Cortex of kidney (tissue), 1 donor: ENCODE results near the gene MPI.
"Not testable (repeated sequence)": the region's sequence is repeated elsewhere in the genome, so short reads cannot be mapped to it uniquely, and the experiment has no call there.

Source experiments
- DNase-seq: peaks from one replicate; lab custom pipeline; 2025; lab: John Stamatoyannopoulos, UW

MPI gene

GRCh38 chr15:74891469-74891868 lies 1.6 kb downstream of the MPI start:
- DNase-seq = no peak

- DNase-seq = no peak
Measured at GRCh38 chr15:74892313-74892712, 2.5 kb downstream of the MPI start.

DNA sequence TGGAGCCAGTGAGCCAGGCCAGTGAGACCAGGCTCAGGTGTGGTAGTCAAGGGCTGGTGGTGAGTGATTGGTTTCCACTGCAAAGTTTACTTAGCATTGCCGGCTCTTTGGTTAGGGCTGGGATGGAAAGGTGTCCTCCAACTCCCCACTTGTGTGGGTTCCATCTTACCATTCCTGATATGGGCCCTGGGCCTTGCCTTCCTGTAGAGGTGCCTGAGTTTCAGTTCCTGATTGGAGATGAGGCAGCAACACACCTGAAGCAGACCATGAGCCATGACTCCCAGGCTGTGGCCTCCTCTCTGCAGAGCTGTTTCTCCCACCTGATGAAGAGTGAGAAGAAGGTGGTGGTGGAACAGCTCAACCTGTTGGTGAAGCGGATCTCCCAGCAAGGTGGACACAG lies 3.1 kb downstream of the MPI start:
- no peak for DNase-seq

DNA sequence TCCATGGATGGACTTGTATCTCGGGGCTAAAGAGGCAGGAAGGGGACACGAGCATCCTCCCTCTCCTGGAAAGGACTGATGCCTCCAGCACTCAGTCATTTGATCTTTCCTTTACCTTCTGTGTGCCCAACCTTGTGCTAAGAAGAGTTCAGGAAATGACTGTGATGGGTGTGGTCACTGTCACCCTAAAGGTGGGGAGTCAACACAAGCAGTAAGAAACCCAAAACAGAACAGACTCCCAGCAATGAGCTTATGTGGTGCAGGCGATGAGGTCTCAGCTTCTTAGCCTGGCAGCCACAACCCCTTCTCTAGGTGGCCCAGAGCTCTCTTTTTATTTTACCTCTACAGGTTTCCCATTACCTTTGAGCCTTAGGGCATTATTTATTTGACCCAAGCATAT lies 3.8 kb downstream of the MPI start:
- DNase-seq = no peak

GRCh38 chr15:74894383-74894782 lies 4.5 kb downstream of the MPI start:
- DNase-seq = not testable (repeated sequence)

DNA sequence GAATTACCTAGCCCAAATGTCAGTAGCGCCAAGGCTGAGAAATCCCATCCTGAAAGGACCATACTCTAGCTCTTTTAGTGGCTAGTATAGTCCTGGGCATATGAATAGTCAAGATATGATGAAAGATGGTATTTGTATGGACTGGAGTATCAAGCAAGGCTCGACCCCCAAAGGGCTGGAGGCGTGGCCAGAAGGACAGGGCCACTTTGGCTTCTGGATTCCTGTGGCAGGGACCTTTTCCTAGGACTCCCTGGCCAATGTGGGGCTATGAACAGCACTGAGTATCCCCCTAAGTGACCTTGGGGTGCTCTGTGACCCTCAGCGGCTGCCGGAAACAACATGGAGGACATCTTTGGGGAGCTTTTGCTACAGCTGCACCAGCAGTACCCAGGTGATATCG lies 6.0 kb downstream of the MPI start:
- no peak for DNase-seq

GRCh38 chr15:74896316-74896715 lies 6.5 kb downstream of the MPI start:
- no peak for DNase-seq

GRCh38 chr15:74897300-74897701 lies 7.5 kb downstream of the MPI start:
- DNase-seq = no peak

DNA sequence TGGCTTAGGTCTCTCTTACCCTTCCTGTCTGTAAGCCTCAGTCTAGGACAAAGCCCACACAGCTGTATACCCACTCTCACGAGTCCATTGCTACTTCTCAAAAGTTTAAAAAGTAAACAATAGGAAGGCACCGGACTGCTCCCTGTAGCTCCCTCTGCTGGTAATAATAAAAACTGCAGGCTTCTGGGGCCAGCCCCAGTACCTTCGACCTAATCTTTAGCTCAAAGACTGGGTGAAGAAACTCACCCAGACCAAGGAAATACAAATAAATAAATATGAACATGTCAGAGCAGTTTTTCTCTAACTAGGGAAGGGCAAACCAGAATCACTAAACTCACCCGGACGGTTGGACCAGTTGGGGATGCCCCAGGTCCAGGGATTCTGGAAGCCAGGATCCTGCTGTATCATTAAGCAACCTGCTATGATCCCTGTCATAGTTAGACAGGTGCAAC lies 11.8 kb downstream of the MPI start:
- no peak for DNase-seq

GRCh38 chr15:74902295-74903075 lies 12.6 kb downstream of the MPI start:
- DNase-seq = no peak

DNA sequence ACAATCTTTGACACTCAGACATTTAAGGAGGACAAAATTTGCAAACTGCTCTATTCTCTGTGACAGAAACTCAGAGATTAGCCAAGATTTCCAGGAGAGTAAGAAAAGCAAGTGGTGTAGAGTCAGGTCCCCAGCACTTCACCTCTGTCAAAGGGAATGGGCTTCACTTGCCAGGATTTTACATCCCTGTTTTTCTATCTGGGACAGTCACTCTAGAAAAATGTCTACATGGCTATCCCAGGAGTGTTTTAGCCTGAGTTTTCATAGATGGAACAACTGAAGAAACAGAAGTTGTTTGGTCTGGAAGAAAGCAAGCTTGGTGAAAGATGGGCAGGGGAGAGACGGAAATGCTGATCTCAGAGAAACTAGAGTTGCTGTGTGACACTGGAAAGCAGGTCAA lies 13.8 kb downstream of the MPI start:
- no peak for DNase-seq

DNA sequence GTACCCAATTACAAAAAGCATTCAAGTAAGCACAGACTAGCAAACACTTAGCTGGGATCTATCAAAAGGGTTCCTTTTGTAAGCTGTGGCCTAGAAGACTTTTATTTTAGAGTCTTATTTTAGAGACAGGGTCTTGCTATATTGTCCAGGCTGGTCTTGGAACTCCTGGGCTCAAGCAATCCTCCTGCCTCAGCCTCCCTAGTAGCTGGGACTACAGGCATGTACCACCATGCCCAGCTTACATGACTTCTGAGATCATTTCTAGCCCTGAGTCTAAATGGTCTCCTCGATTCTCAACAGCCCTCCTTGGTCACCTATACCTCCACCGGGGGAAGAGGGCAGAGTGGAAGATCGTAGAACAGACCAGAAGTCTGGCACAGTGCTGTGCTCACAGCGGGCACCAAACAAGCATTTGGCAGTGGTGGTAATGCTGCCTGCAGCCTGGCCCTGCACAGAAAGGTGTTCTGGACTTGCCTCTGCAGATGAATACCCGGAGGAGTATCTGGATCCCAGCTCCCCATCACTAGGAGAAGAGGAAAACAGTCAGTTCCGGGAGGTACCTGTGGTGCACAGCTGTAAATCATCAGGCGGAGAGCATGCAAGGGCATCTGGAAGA lies 14.5 kb downstream of the MPI start:
- no peak for DNase-seq

DNA sequence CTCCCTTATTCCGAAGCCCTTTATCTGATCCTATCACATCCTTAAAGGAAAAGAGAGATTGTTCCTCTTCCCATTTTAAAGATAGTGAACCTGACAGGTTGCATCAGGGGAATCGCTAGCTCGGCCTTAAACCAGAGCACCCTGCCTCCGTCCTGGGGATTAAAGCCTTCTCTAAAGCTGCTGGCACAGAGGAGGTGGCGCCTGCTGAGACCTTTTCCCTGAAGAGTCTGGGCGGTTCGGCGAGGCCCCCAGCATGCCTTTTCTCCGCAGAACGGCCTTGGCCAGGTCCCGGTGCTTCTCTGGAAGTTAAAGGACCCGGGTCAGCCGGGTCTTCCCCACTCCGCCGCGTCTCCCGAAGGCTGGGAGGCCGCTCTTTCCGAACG lies 16.2 kb downstream of the MPI start:
- DNase-seq = no peak

- DNase-seq = peak; percentile 16
Measured at GRCh38 chr15:74906450-74907162, 16.8 kb downstream of the MPI start, which contains the start of gene FAM219B. Gene FAM219B, minus strand, starts transcription at chr15:74906851. Its CDS starts 51 bp downstream, at chr15:74906800.

DNA sequence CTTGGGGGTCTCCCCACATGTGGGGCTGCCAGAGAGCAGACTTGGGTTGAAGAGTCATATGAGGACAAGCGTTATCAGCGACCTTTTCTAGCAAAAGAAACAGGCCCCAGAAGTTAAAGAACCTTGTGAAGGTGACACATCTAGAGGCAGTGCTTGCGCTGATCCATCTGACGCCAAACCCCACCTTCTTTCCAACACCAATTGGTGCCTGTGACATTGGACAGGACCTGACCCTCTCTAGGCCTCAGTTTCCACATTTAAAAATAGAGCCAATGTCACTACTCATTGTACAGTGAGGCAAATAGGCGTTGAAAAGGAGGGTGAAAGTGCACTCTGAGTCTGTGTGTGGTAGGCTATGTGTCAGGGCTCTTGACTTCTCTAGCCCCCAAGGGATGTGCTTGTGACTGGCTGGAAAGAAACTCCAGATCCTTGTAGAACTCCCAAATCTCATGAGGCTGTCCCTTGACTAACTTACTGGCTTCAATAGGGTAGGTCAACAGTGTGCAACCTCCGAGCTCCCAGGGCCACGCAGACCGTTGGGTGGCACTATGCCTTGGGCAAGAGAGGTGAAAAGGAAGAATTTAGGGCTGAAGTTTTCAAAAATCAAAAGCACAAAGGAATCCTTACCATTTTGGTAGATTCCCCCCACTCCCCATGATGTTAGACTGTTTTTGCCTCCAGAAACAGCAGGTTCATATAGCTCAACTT lies 17.5 kb downstream of the MPI start:
- no peak for DNase-seq

DNA sequence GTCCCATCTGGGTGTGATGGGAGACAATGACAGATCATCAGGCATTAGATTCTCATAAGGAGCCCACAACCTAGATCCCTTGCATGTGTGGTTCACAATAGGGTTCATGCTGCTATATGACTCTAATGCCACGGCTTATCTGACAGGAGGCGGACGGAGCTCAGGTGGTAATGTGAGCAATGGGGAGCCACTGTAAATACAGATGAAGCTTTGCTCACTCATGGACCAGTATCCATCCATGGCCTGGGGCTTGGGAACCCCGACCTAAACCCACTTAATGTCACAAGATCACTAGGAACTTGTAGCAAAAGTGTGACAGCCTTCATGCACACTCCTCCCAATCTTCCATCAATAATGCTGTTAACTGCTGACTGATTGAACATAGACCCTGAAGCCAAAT lies 18.8 kb downstream of the MPI start:
- DNase-seq = no peak

DNA sequence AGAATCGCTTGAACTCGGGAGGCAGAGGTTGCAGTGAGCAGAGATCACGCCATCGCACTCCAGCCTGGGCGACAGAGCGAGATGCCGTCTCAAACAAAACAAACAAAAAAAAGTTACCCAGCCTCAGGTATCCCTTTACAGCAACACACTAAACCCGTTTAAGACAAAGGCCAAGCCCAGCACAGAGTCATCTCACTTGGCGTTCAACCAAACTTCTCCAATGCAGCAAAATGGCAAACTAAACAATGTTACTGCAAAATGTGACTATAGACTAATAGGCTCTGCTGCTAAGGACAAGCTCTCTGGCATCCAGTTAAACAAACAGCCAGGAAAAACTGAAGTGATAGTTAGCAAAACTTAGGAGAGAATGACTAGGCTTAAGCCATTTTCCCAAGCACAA lies 23.2 kb downstream of the MPI start:
- no peak for DNase-seq

- not testable (repeated sequence) for DNase-seq
Measured at GRCh38 chr15:74913799-74914198, 24.0 kb downstream of the MPI start.

GRCh38 chr15:74917676-74918075 lies 27.8 kb downstream of the MPI start:
- no peak for DNase-seq

DNA sequence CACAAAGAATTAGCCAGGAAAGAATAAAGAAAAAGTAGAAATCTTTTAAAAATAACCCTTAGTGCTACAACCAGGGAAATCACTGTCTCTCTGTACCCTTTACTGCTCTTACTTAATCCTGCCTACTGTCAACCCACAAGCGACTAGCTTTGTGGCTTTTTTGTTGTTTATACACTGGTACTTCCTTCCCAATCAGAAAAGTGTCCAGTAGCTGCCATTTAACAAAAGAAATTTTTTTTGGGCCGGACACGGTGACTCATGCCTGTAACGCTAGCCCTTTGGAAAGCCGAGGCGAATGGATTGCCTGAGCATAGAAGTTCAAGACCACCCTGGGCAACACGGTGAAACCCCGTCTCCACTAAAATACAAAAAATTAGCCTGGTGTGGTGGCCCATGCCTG lies 30.6 kb downstream of the MPI start:
- no peak for DNase-seq

DNA sequence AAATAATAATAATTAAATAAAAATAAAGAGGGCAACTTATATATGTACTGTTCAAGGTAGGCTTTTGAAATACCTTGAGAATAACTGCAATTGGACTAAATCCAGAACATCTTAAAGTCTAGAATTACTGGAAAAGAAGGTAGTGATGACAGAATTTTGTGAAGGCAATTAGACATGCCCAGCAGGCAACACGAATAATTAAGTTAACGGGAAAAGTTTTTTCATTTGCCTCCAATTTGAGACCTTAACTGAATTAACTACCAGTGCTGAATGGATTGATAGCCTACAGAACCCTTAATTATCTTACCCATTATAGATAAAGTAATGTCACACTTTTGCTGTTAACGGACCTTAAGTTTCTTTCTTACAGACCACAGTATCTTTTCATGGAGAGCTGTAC lies 34.7 kb downstream of the MPI start:
- DNase-seq = no peak

GRCh38 chr15:74928771-74929198 lies 38.9 kb downstream of the MPI start:
- DNase-seq = no peak
